Stimulated activated CD8-positive, alpha-beta memory T cell treated with anti-CD3 and anti-CD28 coated beads, Interleukin-4, amount 100 ng/mL, for 1 hour (primary cell): ENCODE results near the gene C12orf42.
"Not testable (repeated sequence)": the region's sequence is repeated elsewhere in the genome, so short reads cannot be mapped to it uniquely, and the experiment has no call there.

Experiments
- DNase-seq, 2 donors: peaks; one replicate each; pipeline ENCODE4 v3.0.0-alpha.2; 2020; ENCODE audit warnings: low read depth in 2 of 2, low spot score in 1 of 2

Gene C12orf42

GRCh38 chr12:103425674-103426073, 70.1 kb downstream of the C12orf42 start:
- not testable (repeated sequence) for DNase-seq

GRCh38 chr12:103424849-103425586, 70.8 kb downstream of the C12orf42 start:
- DNase-seq, result not testable (repeated sequence)

DNA sequence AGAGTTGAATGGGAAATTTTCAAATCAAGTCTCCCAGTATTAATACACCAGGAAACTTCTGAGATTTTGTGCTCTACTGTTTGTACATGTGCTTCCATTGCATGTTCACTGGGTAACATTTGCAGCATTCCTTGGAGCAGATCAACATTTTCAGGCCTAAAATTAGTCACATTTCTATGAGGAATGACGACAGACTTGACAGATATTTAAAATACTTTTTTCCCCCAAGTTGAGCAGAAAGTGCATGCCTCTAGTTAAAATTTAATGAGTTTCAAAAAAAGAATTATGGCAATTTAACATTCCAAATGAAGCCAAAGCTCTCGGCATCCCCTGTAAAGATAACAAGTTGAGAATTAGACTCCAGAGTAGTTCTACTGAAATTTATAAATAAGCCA, 72.3 kb downstream of the C12orf42 start:
- DNase-seq, result no peak

GRCh38 chr12:103422746-103423515, 72.8 kb downstream of the C12orf42 start:
- DNase-seq, result no peak

DNA sequence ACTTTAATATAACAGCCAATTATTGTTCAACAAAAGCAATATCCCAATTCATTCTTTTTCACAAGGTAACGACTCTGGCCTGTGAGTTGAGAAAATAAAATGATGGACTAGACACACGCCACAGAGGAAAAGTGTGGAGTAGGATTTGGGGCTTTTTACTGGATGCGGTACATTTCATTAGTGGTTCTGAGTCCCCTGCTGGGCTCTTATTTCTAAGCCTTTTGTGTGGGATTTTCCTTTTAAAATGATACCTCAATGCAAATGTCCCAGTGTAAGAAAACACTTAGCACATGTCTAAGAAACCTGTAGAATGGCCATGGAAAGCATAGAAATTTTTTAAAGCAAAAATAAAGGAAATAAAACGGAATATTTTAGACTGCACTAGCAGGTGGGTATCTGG, 73.4 kb downstream of the C12orf42 start:
- no peak for DNase-seq

- DNase-seq, result no peak
Measured at GRCh38 chr12:103421402-103421801, 74.4 kb downstream of the C12orf42 start.

GRCh38 chr12:103415681-103416080, 80.1 kb downstream of the C12orf42 start:
- no peak for DNase-seq

DNA sequence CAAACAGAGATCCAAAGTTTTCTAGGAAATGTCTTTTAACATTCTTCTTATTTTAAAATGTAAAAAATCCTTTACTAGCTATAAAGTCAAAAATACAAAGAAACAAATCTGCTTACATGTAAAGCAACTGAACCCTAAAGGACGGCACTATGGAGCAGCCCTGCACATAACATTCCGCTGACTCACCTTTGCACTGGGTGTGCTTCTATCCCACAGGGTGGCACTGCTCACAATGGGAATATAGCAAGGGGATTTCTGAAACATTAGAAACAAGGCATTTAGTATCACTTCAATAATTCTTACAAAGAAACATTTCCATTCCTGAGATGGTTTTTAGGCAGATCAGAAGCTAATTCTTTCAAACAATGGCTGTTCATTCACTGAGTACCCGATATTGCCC, 94.3 kb downstream of the C12orf42 start:
- DNase-seq, result no peak

DNA sequence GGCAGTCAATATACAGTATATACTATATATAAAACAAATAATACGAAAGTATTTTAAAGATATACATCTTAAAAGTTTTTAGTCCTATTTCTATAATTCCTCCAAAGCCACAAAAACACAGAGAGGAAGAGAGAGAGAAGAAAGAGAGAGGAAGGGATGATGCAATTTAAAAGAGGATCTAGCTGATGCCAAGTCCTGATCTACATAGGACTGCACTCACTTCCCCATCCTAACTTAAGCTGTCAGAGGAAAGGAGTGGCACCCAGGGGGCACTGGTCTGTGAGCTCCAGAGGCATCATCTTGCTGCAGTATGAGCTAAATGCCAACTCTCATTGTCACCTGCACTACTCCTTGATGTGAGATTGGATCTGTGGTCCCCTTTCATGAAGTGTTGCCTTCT, 95.8 kb downstream of the C12orf42 start:
- DNase-seq, result no peak

- no peak for DNase-seq
Measured at GRCh38 chr12:103397536-103397935, 98.2 kb downstream of the C12orf42 start.

DNA sequence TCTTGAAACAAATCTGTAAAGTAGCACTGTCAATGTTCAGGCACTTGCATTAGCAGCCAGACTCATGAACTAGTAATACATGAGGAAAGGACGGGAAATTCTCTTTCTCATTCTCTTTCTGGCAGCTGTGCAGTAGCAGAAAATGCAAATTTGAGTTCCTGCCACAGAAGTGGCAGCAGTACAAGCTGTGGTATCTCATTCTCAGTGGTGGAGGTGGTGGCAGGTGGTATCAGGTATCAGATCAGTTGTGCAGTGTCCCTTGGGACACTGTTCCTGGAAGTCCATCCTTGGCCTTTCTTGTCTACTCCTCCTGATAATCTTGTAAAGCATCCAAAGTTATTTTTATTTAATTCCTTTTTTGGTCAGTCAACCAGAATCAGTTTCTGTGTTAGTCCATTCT, 103.0 kb downstream of the C12orf42 start:
- no peak for DNase-seq

DNA sequence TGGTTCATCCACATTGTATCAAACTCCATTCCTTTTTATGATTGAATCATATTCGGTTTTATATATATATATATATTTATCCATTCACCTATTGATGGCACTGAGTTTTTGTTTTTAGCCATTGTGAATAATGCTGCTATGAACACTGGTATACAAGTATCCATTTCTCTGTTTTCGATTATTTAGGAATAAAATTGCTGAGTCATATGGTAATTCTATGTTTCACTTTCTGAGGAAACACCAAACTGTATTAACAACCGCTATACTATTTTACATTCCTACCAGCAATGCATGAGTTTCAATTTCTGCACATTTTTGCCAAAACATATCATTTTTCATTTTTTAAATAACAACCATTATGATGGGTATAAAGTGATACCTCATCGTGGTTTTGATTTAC, 104.7 kb downstream of the C12orf42 start:
- no peak for DNase-seq

GRCh38 chr12:103387385-103387784, 108.4 kb downstream of the C12orf42 start:
- DNase-seq, result no peak

GRCh38 chr12:103386451-103386850, 109.3 kb downstream of the C12orf42 start:
- DNase-seq, result no peak

- no peak for DNase-seq
Measured at GRCh38 chr12:103382736-103383346, 112.9 kb downstream of the C12orf42 start.

- DNase-seq, result no peak
Measured at GRCh38 chr12:103382119-103382518, 113.6 kb downstream of the C12orf42 start.

GRCh38 chr12:103379670-103380069, 116.1 kb downstream of the C12orf42 start:
- no peak for DNase-seq

DNA sequence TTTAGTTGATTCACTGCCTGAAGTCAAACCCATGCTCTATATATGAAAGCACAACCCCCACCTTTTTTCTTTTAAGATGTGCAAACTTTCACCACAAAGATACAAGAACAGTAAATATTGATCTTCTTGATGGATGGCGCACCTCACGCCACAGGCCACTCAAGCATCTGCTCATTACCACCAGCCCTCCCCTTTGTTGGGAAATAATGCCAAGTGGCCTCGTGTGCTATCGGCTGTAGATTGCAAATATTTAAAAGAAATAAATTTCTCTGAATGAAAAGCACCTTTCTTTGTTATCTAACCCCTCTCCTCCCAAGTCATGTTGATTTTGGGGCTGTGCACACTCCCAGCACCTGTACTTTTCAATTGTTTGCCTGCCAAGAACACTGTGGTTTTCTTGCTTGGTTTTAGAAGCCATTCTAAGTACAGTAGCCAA, 122.7 kb downstream of the C12orf42 start:
- no peak for DNase-seq

- no peak for DNase-seq
Measured at GRCh38 chr12:103369929-103370328, 125.8 kb downstream of the C12orf42 start.

DNA sequence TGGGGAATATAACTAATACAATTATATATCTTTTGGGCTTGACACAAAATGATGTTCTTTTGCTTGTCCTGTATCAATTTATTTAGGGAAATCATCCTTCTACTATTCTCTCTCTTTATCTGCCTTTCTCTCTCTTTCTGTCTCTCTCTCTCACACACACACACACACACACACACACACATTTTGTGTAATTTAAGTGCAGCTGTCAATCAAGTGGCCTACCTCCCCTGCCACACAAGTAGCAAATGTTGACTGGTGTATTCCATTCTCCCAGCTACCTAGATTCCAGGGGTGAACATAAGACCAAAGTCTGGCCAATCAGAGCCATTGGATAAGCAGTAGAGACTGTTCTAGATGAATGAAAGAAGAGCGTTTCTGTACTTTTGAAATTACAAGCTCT, 127.6 kb downstream of the C12orf42 start:
- DNase-seq, result no peak

GRCh38 chr12:103354403-103354802, 141.4 kb downstream of the C12orf42 start:
- no peak for DNase-seq

DNA sequence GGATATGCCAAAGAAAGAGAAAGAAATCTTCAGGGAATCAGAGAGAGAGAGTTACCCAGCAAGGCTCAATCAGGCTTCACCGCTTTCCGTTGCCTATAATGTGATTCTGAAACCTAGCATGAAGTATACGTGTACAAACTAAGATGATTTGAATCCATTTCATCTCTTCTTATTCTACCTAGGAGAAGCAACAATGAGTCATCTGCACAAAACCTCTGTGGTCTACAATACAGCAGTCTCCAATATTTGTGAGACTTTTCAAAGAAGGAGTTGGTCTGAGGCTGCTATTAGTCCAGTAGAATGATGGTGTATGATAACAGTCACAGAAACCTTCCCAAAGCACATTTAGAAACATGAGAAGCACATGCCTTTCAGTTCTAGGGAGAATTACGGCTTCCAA, 141.9 kb downstream of the C12orf42 start:
- no peak for DNase-seq
